NCI-H82 treated with DMSO at 0.1 percent for 48 hours (cell line): Measurements from ENCODE around the gene COLEC12.
A peak's percentile ranks its signal among the peaks of the same experiment; 100 is the strongest.

ENCODE experiments used
- DNase-seq: peaks from one replicate; lab custom pipeline; 2025; ENCODE audit not compliant: unreplicated experiment; lab: John Stamatoyannopoulos, UW

The COLEC12 gene

GRCh38 chr18:506264-506663 is 5.8 kb upstream of the COLEC12 start:
- no peak for DNase-seq

DNA sequence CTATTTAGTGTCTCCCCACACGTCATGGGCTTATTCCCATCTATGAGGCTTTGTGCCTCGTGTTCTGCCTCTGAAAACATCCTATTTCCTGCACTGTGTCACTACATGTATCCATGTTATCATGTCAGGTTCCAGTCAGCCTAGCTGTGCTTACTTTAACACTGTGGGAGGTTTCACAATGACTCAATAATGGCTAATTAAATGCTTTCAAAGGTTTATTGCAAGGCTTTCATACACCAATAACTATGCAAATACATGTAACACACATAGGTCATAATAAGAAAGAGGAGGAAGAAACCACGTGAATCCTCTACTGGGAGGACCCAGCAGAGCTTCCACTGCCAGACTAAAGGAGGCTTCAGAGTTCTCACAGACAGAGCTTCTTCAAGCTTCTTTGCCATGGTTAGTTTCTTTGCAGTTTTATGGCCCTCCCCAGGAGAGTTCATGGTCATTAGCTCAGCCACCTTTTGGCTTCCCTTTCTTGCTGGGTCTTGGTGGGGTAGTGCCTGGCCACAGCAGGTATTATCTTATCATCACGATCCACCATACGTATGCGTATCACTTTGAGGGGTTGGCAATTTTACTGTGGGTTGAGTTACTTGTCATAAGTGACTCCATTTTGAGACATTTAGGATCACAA is 5.1 kb upstream of the COLEC12 start:
- DNase-seq, result no peak

GRCh38 chr18:501406-501714 is 859 bp upstream of the COLEC12 start:
- no peak for DNase-seq

DNA sequence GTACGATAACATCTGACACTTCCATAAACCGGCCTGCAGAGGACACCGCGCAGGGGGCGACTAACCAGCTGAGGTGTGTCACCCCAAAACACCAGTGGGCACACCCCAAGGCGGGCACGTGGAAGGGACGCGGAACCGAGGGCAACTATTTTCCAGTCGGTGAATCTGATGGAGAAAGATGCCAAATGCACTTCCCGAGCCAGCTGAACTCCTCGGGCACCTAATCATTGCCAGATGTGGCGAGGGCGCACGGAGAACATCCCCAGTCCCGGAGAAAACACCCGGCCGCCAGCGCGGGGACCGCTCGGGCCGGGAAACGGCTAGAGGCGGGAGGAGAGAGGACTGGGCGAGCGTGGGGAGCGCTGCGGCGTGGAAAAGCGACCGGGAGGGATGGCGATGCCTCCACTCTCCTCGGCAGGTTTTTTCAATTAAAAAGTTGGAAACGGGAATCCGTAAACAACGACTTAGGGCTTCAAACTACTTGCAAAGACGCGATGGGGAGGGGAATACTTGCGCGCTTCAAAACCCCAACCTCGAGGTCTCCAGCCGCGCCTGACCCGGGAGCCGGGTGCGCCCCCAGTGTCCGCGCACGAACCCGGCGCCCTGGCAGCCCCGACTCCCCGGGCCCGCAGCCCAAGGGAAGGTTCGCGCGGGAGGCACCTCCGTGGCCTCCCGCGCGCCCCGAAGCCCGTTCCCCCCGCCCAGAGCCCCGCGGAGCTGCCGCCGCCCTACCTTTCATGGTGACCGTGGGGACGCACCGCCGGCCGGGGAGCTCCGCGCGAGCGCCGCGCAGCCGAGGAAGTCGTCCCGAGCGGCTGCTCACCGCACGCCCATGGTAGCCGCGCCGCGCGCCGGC is 497 bp downstream of the COLEC12 start:
- DNase-seq, result no peak

DNA sequence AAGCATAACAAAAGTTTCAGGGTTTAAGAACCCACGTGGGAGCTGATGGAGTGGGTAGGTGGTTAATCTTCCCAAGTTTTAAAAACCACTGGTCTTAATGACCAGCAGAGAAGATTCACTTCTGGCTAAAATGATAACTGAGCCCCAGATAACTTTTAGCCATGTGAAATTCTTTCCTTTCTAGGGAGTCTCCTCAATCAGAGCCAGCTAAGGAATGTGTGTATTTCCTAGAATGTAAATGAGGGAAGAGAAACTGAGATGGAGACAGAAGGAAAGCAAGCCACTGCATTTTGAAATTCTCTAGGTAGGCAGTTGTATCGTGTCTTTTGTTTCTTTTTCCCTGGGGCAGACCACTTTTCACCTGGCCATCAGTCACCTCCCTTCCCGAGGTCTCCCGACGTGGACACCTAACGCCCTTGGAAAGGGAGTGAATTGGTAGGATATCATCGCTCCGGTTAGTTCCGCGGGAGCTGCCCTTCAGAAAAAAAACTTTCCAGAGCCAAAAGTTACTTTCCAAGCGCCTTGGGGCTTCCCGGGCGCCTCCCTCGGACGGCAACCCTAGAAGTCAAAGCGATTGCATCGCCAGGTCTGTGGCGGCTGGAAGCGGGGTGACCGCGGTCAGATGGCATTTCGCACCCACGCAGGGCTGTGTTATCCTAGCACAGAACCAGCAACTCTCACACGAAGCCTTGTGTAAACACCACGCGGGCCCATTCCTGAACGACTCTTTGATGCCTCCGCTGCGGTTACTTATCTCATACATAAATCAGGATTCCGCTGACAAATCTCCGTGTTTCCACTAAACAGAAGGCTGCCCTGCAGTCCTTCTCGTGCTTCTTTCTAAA is 1.3 kb downstream of the COLEC12 start:
- peak; percentile 49 for DNase-seq

DNA sequence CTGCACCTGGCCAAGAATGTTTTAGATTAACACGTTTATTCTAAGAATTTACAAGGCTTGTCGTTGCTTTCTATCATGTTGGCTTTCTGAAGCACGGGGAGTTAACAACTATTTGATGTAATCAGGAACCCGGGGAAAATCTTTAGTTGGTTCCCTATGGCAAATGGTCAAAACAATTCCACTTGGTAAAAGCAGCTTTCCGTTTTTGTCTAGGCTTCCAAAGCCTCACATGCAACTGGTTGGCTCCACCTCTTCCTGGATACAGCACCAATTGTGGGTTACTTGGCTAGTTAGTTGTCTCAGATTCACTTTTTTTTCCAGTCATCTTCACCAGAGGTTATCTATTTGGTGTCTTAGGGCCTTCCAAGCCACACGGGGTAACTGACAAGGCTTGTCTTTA is 2.8 kb downstream of the COLEC12 start:
- DNase-seq, result no peak

GRCh38 chr18:495452-495851 is 5.0 kb downstream of the COLEC12 start:
- DNase-seq, result no peak

DNA sequence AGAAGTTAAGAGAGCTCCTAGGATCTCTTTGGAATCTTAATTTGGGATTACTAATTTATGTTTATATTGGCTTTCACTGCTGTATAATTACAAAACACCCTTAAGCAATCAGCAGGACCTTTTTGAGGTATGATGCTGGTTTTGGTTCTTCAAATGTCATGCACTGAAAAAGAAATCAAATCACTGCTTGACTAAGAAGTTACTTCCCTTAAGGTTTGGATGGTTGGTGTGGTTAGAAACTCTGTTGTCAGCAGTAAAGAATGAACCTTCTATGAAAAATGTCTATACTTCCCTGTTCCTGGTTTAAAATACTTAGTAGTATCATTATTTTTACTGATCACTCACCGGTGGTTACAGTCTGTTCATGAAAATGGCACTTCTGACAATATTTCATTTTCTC is 5.5 kb downstream of the COLEC12 start:
- no peak for DNase-seq

GRCh38 chr18:493986-494983 is 6.2 kb downstream of the COLEC12 start:
- no peak for DNase-seq

- no peak for DNase-seq
Measured at GRCh38 chr18:492451-492850, 8.1 kb downstream of the COLEC12 start.

- DNase-seq, result no peak
Measured at GRCh38 chr18:490624-491023, 9.9 kb downstream of the COLEC12 start.

- DNase-seq, result no peak
Measured at GRCh38 chr18:490024-490366, 10.5 kb downstream of the COLEC12 start.

GRCh38 chr18:489244-490023 is 11.1 kb downstream of the COLEC12 start:
- no peak for DNase-seq

DNA sequence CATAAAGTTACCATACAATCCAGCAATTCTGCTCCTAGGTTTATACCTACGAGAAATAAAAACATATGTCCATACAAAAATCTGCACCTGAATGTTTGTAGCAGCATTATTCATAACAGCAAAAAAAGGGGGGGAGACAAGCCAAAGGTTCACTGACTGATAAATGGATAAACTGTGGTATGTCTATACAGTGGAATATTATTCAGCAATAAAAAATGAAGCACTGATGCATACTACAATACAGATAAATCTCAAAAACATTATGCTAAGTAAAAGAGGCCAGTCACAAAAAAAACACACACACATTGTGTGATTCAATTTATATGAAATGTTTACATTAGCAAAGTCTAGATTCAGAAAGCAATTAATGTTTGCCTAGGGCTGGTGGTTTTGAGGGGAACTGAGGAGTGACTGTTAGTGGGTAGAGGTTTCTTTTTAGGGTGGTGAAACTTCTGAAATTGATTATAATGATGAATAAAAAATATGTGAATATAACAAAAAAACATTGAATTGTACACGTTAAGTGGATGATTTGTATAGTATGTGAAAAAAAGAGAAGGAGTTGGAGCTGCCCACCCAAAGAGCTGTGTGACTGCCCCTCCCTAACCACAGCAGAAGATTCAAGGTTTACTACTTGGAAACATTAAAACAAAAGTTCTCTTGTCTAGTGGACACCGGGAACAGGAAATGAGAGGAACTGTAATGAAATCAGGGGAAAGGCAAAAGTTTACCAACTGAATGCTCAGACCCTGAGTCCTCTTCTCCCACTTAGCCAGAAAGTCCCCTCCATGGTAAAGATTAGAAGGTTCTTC is 13.4 kb downstream of the COLEC12 start:
- no peak for DNase-seq

DNA sequence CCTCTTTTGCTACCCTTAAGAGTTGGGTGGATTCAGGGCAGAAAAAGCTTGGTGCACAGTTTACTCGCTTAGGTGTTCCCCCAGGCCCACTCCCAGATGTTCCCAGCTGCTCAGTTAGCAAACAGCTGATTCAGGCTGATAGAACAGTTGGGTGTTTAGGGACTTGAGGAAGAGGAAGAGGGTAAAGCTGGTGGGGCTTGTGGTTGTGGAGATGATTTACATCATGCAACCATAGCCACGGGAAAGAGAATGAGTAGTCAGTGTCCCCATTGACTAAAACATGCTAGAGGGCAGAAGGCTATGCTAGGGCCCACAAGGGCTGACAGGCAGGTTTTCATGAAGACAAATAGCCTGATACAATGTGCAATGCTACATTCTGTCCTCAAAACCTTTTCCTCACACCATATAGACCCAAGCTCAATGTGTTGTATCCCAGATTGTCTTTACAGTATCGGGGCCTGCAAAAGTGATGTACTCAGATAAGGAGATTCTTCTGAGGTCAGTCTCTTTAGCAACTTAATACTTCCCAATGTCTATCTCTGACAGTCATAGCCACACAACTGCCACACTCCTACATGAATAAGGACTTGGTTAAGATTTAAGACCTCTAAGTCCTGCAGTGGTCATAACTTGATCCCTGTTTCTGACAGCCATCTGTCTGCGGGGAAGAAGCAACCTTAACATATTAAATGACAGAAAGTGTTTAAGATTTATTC is 15.6 kb downstream of the COLEC12 start:
- DNase-seq, result no peak

DNA sequence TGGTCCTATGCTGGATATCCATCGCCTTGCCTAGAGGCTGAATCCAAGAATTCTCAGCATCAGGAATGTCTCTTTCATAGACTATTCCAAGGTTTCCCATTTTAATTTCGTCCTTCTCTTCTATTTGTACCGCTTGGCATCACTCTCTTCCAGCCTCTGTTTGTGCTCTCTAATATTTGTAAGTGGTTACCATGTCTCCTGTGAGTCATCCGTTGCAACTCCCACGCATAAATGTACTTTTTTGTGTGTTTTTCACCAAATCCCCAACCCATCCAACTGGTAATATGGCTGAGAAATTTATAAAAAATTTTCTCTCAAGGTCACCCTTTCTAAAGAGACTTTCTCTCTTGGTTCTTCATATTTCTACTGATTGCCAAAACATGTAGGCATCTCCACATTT is 21.8 kb downstream of the COLEC12 start:
- DNase-seq, result no peak

DNA sequence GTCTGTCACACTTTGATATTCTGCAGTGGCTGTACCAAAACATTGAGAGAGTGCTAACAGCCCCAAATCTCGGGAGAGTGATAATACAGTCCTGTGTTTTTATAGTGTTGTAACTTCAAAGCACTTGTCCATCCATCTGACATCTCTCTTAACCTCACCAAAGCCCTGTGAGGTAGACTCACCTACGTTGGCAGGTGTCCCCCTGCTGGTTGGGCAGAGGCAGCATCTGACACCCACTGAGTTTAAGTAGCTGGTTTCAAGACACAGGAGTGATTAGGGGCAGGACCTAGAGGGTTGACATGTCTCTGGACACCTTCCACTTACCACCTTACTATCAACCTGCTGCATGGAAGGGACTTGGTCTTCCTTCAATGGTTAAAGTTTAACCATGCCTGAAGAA is 22.9 kb downstream of the COLEC12 start:
- peak; percentile 13 for DNase-seq

DNA sequence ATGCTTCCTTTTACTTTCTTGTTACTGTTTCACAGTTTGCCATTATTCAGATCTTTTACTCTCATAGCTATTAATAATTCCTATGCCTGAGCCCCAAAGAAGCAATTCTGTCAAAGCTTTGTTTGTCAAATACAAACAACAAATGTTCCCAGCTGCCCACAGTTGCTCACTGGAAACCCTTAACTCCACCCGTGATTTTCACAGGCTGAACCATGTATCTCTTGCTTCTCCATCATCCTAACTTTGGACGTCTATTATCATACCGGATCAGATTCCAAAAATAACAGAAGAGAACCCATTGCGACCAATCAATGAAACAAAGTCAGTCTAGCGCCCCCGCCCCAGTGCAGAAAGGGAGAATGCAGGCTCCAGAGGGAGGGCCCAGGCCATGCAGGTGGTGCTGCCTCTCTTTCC is 24.2 kb downstream of the COLEC12 start:
- no peak for DNase-seq
